ENCODE data around the gene PALM3.

GRCh38 chr19:14061751-14062557 is at the start of gene PALM3:
- no peak for TF ChIP-seq POLR2A (IDR thresholded peaks at IDR 0.05; ENCODE audit: low read length)
- TF ChIP-seq GATA1 (IDR thresholded peaks at IDR 0.05; ENCODE audit: low read depth, low read length), result no peak
